ENCODE measurements around the gene MYRF.

MYRF gene

GRCh38 chr11:61828629-61829407 is 76.4 kb downstream of the MYRF start:
- Histone ChIP-seq H4K20me1 (ENCODE audit: control insufficient read depth, insufficient read depth, low read depth, low read length) (peaks cover 20% of the 10 kb centered on the region; the same call in 1 of the 2 replicates), H3F3A (ENCODE audit: control insufficient read depth, insufficient read depth) (peaks cover 24% of the 10 kb centered on the region), H3K27ac (ENCODE audit: low read depth, low read length) (peak overlapping the region; percentile 95), H3K36me3 (ENCODE audit: control insufficient read depth, low read length) (peaks cover 59% of the 10 kb centered on the region), H3K9me2 (replicated peaks; ENCODE audit: control insufficient read depth, low read length) (no peaks in the 10 kb centered on the region), H3K9me3 (ENCODE audit: control insufficient read depth, insufficient read depth, low read length) (no peaks in the 10 kb centered on the region), H3K4me3 (ENCODE audit: low read length) (peak overlapping the region; percentile 84), H3K79me2 (ENCODE audit: control insufficient read depth, low read length) (peaks cover 77% of the 10 kb centered on the region), H3K27me3 (ENCODE audit: control insufficient read depth, low read length) (no peaks in the 10 kb centered on the region), H3K4me2 (ENCODE audit: low read length) (peak overlapping the region; percentile 87), H3K4me1 (ENCODE audit: control insufficient read depth, low read length) (peaks cover 59% of the 10 kb centered on the region)
- no peak for TF ChIP-seq EZH2phosphoT487 (IDR thresholded peaks at IDR 0.05; ENCODE audit: borderline replicate concordance, low read length)
- peak; percentile 71 for TF ChIP-seq CTCF (IDR thresholded peaks at IDR 0.05; ENCODE audit: low read depth, low read length, poor library complexity, severe bottlenecking)

DNA sequence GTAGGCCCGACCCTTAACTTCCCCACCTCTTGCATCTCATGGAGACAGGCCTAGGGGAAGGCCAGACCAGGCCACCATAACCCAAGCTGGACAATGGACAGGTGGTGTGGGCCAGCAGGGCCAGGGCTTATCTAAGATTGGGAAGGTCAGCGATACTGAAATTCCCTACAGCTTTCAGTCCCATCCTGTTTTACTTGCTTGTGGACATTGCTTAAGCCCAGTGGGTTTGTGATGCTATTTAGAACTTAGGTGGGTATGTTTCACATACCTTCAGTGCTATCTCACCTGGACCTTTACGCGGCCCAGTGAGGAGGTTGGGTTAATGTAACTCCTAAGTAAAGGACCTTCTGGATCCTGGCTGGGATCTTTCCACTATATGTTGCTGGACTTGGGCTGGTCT is 77.4 kb downstream of the MYRF start:
- H3K27ac ChIP-seq (ENCODE audit: low read depth, low read length): peak overlapping the region; percentile 95
- H3K4me2 ChIP-seq (ENCODE audit: low read length): peak overlapping the region; percentile 87
- peak overlapping the region; percentile 84 for H3K4me3 ChIP-seq (ENCODE audit: low read length)
- peaks cover 65% of the 10 kb centered on the region for H3K36me3 ChIP-seq (ENCODE audit: control insufficient read depth, low read length)
- H3K9me2 ChIP-seq (replicated peaks; ENCODE audit: control insufficient read depth, low read length): no peaks in the 10 kb centered on the region
- H3K27me3 ChIP-seq (ENCODE audit: control insufficient read depth, low read length): no peaks in the 10 kb centered on the region
- H3K79me2 ChIP-seq (ENCODE audit: control insufficient read depth, low read length): peaks cover 85% of the 10 kb centered on the region
- no peaks in the 10 kb centered on the region for H3K9me3 ChIP-seq (ENCODE audit: control insufficient read depth, insufficient read depth, low read length)
- H4K20me1 ChIP-seq (ENCODE audit: control insufficient read depth, insufficient read depth, low read depth, low read length): peaks cover 20% of the 10 kb centered on the region; the same call in 1 of the 2 replicates
- TF ChIP-seq CTCF (IDR thresholded peaks at IDR 0.05; ENCODE audit: low read depth, low read length, poor library complexity, severe bottlenecking): no peak
- TF ChIP-seq EZH2phosphoT487 (IDR thresholded peaks at IDR 0.05; ENCODE audit: borderline replicate concordance, low read length): no peak
- H3F3A ChIP-seq (ENCODE audit: control insufficient read depth, insufficient read depth): peaks cover 29% of the 10 kb centered on the region
- H3K4me1 ChIP-seq (ENCODE audit: control insufficient read depth, low read length): peaks cover 69% of the 10 kb centered on the region

DNA sequence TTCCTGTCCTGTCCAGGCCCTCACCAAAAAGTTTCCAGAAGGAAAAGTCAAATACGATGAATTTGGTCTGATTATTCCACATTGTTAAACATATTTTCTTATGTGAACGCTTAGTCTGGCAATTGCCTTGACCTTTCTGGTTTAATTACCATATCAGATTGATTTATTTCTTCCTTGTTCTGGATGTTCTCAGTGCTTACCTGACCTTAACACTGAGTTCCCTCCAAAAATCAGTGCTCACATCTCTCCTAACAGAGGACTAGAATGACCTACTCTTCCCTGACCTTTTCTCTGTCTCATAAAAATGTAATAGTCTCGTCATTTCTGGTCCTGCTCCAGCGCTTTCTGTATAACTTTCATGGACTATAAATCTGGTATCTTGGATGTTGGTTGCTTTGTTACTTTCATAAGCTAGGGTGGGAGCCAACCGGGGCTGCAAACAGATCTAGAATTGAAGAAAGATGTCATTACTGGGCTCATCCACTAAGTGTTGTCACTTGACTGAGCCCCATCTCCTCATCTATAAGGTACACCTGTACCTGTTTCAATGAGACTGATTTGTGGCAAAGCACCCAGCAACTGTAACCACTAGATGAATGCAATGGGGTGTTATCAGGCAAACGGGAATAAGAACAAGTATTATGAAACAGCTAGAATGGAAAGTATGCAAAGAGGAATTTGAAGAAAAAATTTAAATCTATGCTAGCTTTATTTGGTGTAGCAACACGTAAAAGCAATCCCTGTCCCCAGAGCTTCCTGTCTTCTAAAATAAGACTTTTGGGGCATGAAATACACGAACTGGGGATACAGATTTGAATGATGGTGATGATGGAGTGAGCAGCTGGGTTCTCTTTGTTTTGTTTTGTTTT is 78.0 kb downstream of the MYRF start:
- Histone ChIP-seq H3F3A (ENCODE audit: control insufficient read depth, insufficient read depth) (peaks cover 29% of the 10 kb centered on the region), H3K9me3 (ENCODE audit: control insufficient read depth, insufficient read depth, low read length) (no peaks in the 10 kb centered on the region), H3K4me2 (ENCODE audit: low read length) (peak overlapping the region; percentile 87), H3K9me2 (replicated peaks; ENCODE audit: control insufficient read depth, low read length) (no peaks in the 10 kb centered on the region), H3K4me1 (ENCODE audit: control insufficient read depth, low read length) (peaks cover 75% of the 10 kb centered on the region), H3K79me2 (ENCODE audit: control insufficient read depth, low read length) (peaks cover 92% of the 10 kb centered on the region), H3K4me3 (ENCODE audit: low read length) (peak overlapping the region; percentile 84), H3K27me3 (ENCODE audit: control insufficient read depth, low read length) (no peaks in the 10 kb centered on the region), H4K20me1 (ENCODE audit: control insufficient read depth, insufficient read depth, low read depth, low read length) (peaks cover 20% of the 10 kb centered on the region; the same call in 1 of the 2 replicates), H3K27ac (ENCODE audit: low read depth, low read length) (peak overlapping the region; percentile 95), H3K36me3 (ENCODE audit: control insufficient read depth, low read length) (peaks cover 70% of the 10 kb centered on the region)
- TF ChIP-seq EZH2phosphoT487 (IDR thresholded peaks at IDR 0.05; ENCODE audit: borderline replicate concordance, low read length) (no peak), CTCF (IDR thresholded peaks at IDR 0.05; ENCODE audit: low read depth, low read length, poor library complexity, severe bottlenecking) (no peak)
